Vagina (tissue), 2 donors: Measurements from ENCODE around the gene DUSP16. TPM values are rescaled to one million over a fixed set of nuclear protein-coding genes. Genes with fewer than 3 reads are reported as not detected.

Experiments
- DNase-seq, 2 donors: peaks; one replicate each; pipeline ENCODE4 v3.0.0-alpha.2; 2017; ENCODE audit errors: extremely low spot score in 2 of 2
- H3K27ac ChIP-seq: fragments of 200-600 bp; sonication (generic); one replicate; pipeline ENCODE4 v1.5.1; 2019
- H3K27me3 ChIP-seq: fragments of 200-600 bp; sonication (generic); one replicate; pipeline ENCODE4 v1.5.1; 2019
- H3K36me3 ChIP-seq, 2 donors: fragments of 200-600 bp; sonication (generic); one replicate each; pipeline ENCODE4 v1.5.1; 2017 to 2019
- H3K4me1 ChIP-seq: fragments of 200-600 bp; sonication (generic); one replicate; pipeline ENCODE4 v1.5.1; 2019
- H3K4me3 ChIP-seq, 2 donors: fragments of 200-600 bp; sonication (generic); 1 replicate in 1 of 2; 2 replicates in 1 of 2; pipeline ENCODE4 v1.5.1; 2016 to 2019
- H3K9me3 ChIP-seq: fragments of 200-600 bp; sonication (generic); one replicate; pipeline ENCODE4 v1.5.1; 2019
- CTCF ChIP-seq, 3 experiments: fragments of 450-650 bp in 2 of 3; fragments of 200-600 bp in 1 of 3; sonication (generic) in 1 of 3; IDR thresholded peaks; one replicate each; pipeline ENCODE4 v1.5.1; 2017 to 2019; ENCODE audit warnings: antibody characterized with exemption in 3 of 3, mild to moderate bottlenecking in 2 of 3, moderate library complexity in 2 of 3
- POLR2A ChIP-seq, 2 donors: fragments of 450-650 bp; IDR thresholded peaks; one replicate each; pipeline ENCODE4 v1.6.1; 2017; ENCODE audit warnings: antibody characterized with exemption in 2 of 2, mild to moderate bottlenecking in 2 of 2, moderate library complexity in 2 of 2
- POLR2AphosphoS5 ChIP-seq, 2 donors: sonication (generic); formaldehyde crosslinking; IDR thresholded peaks; one replicate each; pipeline ENCODE4 v1.9.0; 2017; ENCODE audit warnings: antibody characterized with exemption in 2 of 2, mild to moderate bottlenecking in 2 of 2, low read depth in 1 of 2; ENCODE audit not compliant: insufficient read depth in 1 of 2
- intact Hi-C: fragments of 100-400 bp; cut with DNase I; formaldehyde crosslinking; loops from one replicate; pipeline ENCODE4 v1.15.1; 2023
- total RNA-seq: library from RNA; depleted of rRNA; stranded (reverse); fragments of >200 nt; gene quantifications from one replicate; pipeline ENCODE4 v1.2.3, GENCODE V29; 2016

Gene DUSP16
- total RNA-seq, 1 donor from 2014 or later = 30.9 TPM

GRCh38 chr12:12428047-12428446 lies 134.6 kb downstream of the DUSP16 start:
- no peak for DNase-seq
- TF ChIP-seq POLR2AphosphoS5 (IDR thresholded peaks at IDR 0.05; ENCODE audit: insufficient read depth in 1 of 2, low read depth in 1 of 2) (no peak), POLR2A (IDR thresholded peaks at IDR 0.05) (no peak), CTCF (IDR thresholded peaks at IDR 0.05) (no peak)
- intact Hi-C loops = no loop called here
- Histone ChIP-seq H3K36me3 (no peaks in the 10 kb centered on the region), H3K27ac (no peak overlapping the region), H3K4me3 (no peak overlapping the region), H3K27me3 (no peaks in the 10 kb centered on the region), H3K4me1 (peaks cover 22% of the 10 kb centered on the region), H3K9me3 (no peaks in the 10 kb centered on the region)

- Histone ChIP-seq H3K27ac (no peak overlapping the region), H3K36me3 (no peaks in the 10 kb centered on the region), H3K27me3 (no peaks in the 10 kb centered on the region), H3K4me3 (no peak overlapping the region), H3K4me1 (peaks cover 17% of the 10 kb centered on the region), H3K9me3 (no peaks in the 10 kb centered on the region)
- no peak for DNase-seq
- intact Hi-C loops = no loop called here
- TF ChIP-seq POLR2AphosphoS5 (IDR thresholded peaks at IDR 0.05; ENCODE audit: insufficient read depth in 1 of 2, low read depth in 1 of 2) = no peak
- TF ChIP-seq CTCF (IDR thresholded peaks at IDR 0.05) = no peak
- no peak for TF ChIP-seq POLR2A (IDR thresholded peaks at IDR 0.05)
Measured at GRCh38 chr12:12427568-12427967, 135.1 kb downstream of the DUSP16 start.

- intact Hi-C loops = no loop called here
- H3K4me1 ChIP-seq = peaks cover 8% of the 10 kb centered on the region
- no peak for DNase-seq
- H3K9me3 ChIP-seq = no peaks in the 10 kb centered on the region
- no peaks in the 10 kb centered on the region for H3K36me3 ChIP-seq
- TF ChIP-seq POLR2AphosphoS5 (IDR thresholded peaks at IDR 0.05; ENCODE audit: insufficient read depth in 1 of 2, low read depth in 1 of 2) (no peak), CTCF (IDR thresholded peaks at IDR 0.05) (no peak), POLR2A (IDR thresholded peaks at IDR 0.05) (no peak)
- no peak overlapping the region for H3K27ac ChIP-seq
- no peak overlapping the region for H3K4me3 ChIP-seq
- H3K27me3 ChIP-seq = no peaks in the 10 kb centered on the region
Measured at GRCh38 chr12:12425616-12426015, 137.0 kb downstream of the DUSP16 start.

DNA sequence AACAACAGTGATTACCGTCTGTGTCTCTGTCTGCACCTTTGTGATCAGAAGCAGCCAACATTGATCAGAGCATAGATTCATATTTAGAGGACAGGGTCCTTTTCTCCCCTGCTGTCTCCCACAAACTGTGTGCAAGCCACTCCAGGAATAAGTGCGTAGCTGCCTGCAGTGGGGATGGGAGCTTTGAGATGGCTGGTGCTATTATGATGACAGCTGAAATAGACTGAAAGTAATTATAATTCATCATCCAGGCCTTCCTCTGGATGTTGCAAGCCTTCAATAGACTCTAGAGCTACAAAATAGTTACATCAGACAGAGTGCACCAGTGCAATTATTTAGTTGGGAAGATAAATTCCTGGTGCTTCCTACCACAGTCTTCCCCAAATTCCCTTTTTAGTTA lies 137.7 kb downstream of the DUSP16 start:
- Histone ChIP-seq H3K27ac (no peak overlapping the region), H3K4me1 (peaks cover 8% of the 10 kb centered on the region), H3K27me3 (no peaks in the 10 kb centered on the region), H3K9me3 (no peaks in the 10 kb centered on the region), H3K4me3 (no peak overlapping the region), H3K36me3 (no peaks in the 10 kb centered on the region)
- no peak for DNase-seq
- intact Hi-C loops = no loop called here
- no peak for TF ChIP-seq CTCF (IDR thresholded peaks at IDR 0.05)
- no peak for TF ChIP-seq POLR2A (IDR thresholded peaks at IDR 0.05)
- no peak for TF ChIP-seq POLR2AphosphoS5 (IDR thresholded peaks at IDR 0.05; ENCODE audit: insufficient read depth in 1 of 2, low read depth in 1 of 2)

Other genes with a start within 250 kb of the DUSP16 start
- 16.2 TPM for gene MANSC1, start 212.6 kb downstream of the DUSP16 start, total RNA-seq
- 17.4 TPM for gene BORCS5, start 205.8 kb downstream of the DUSP16 start, total RNA-seq
- gene CREBL2, start 49.0 kb upstream of the DUSP16 start, total RNA-seq = 29.0 TPM
- gene GPR19, start 133.3 kb upstream of the DUSP16 start, total RNA-seq = not detected
- gene CDKN1B, start 154.5 kb upstream of the DUSP16 start, total RNA-seq = 52.5 TPM
- gene APOLD1, start 222.8 kb upstream of the DUSP16 start, total RNA-seq = 127 TPM